H9 (cell line): ENCODE measurements around the gene CUL2. TPM values are rescaled to one million over a fixed set of nuclear protein-coding genes. Genes with fewer than 3 reads are reported as not detected.

ENCODE experiments used
- DNase-seq: peaks from one replicate; pipeline ENCODE4 v3.0.0-alpha.2; 2017
- H2AFZ ChIP-seq: one replicate; pipeline ENCODE4 v1.6.1; 2013; ENCODE audit warnings: mild to moderate bottlenecking, low read length, control low read depth, moderate library complexity
- H2AK5ac ChIP-seq: 2 replicates; pipeline ENCODE4 v1.6.1; 2013; ENCODE audit warnings: low read length, control low read depth, mixed read lengths; ENCODE audit not compliant: insufficient read length
- H2BK120ac ChIP-seq: one replicate; pipeline ENCODE4 v1.6.1; 2013; ENCODE audit warnings: low read depth, mild to moderate bottlenecking, low read length, control low read depth, inconsistent platforms; ENCODE audit not compliant: poor library complexity, severe bottlenecking
- H2BK12ac ChIP-seq: 2 replicates; pipeline ENCODE4 v1.6.1; 2013; ENCODE audit warnings: low read length, control low read depth, mixed read lengths, low read depth; ENCODE audit not compliant: insufficient read length
- H2BK15ac ChIP-seq: 2 replicates; pipeline ENCODE4 v1.6.1; 2013; ENCODE audit warnings: low read depth, low read length, control low read depth
- H2BK20ac ChIP-seq: one replicate; pipeline ENCODE4 v1.6.1; 2013; ENCODE audit warnings: low read depth, mild to moderate bottlenecking, low read length, control low read depth, inconsistent platforms; ENCODE audit not compliant: poor library complexity, severe bottlenecking
- H2BK5ac ChIP-seq: 2 replicates; pipeline ENCODE4 v1.6.1; 2013; ENCODE audit warnings: low read length, control low read depth, mixed read lengths; ENCODE audit not compliant: insufficient read length
- H3K14ac ChIP-seq: 2 replicates; pipeline ENCODE4 v1.6.1; 2013; ENCODE audit warnings: low read length, control low read depth; ENCODE audit not compliant: insufficient read depth
- H3K18ac ChIP-seq: 2 replicates; pipeline ENCODE4 v1.6.1; 2013; ENCODE audit warnings: low read depth, mild to moderate bottlenecking, mixed read lengths, low read length, control low read depth; ENCODE audit not compliant: insufficient read length
- H3K23ac ChIP-seq: 2 replicates; pipeline ENCODE4 v1.6.1; 2013; ENCODE audit warnings: low read length, control low read depth, mixed read lengths, low read depth; ENCODE audit not compliant: insufficient read length
- H3K23me2 ChIP-seq: 2 replicates; pipeline ENCODE4 v1.6.1; 2013; ENCODE audit warnings: low read depth, mild to moderate bottlenecking, mixed read lengths, low read length, control low read depth; ENCODE audit not compliant: insufficient read length, poor library complexity, severe bottlenecking
- H3K27ac ChIP-seq: 2 replicates; pipeline ENCODE4 v1.5.1; 2013; ENCODE audit warnings: low read length, control low read depth, mixed read lengths, low read depth; ENCODE audit not compliant: insufficient read length
- H3K27me3 ChIP-seq: 2 replicates; pipeline ENCODE4 v1.6.1; 2013; ENCODE audit warnings: low read length, control low read depth, inconsistent platforms; ENCODE audit not compliant: insufficient read depth
- H3K4ac ChIP-seq: 2 replicates; pipeline ENCODE4 v1.6.1; 2013; ENCODE audit warnings: low read depth, mild to moderate bottlenecking, control low read depth, inconsistent platforms, low read length, moderate library complexity
- H3K4me1 ChIP-seq: 2 replicates; pipeline ENCODE4 v1.6.1; 2013; ENCODE audit warnings: low read length, control low read depth, inconsistent platforms; ENCODE audit not compliant: insufficient read depth
- H3K4me2 ChIP-seq: 2 replicates; pipeline ENCODE4 v1.6.1; 2013; ENCODE audit warnings: low read length, control low read depth, mixed read lengths; ENCODE audit not compliant: insufficient read length, insufficient read depth
- H3K56ac ChIP-seq: 2 replicates; pipeline ENCODE4 v1.6.1; 2013; ENCODE audit warnings: low read depth, mild to moderate bottlenecking, mixed read lengths, low read length, control low read depth; ENCODE audit not compliant: insufficient read length
- H3K79me1 ChIP-seq: 2 replicates; pipeline ENCODE4 v1.6.1; 2013; ENCODE audit warnings: low read depth, mild to moderate bottlenecking, moderate library complexity, low read length, control low read depth, inconsistent platforms; ENCODE audit not compliant: insufficient read depth, poor library complexity, severe bottlenecking
- H3K79me2 ChIP-seq: 2 replicates; pipeline ENCODE4 v1.6.1; 2013; ENCODE audit warnings: low read length, control low read depth, inconsistent platforms; ENCODE audit not compliant: insufficient read depth
- H3K9ac ChIP-seq: 2 replicates; pipeline ENCODE4 v1.6.1; 2013; ENCODE audit warnings: low read length, control low read depth, mixed read lengths; ENCODE audit not compliant: insufficient read length; ENCODE audit errors: extremely low read depth
- H3K9me3 ChIP-seq: one replicate; pipeline ENCODE4 v1.6.1; 2013; ENCODE audit warnings: low read depth, low read length, inconsistent platforms; ENCODE audit not compliant: control insufficient read depth
- H3T11ph ChIP-seq: one replicate; pipeline ENCODE4 v1.6.1; 2013; ENCODE audit warnings: mild to moderate bottlenecking, low read length, control low read depth, inconsistent platforms
- H4K20me1 ChIP-seq: one replicate; pipeline ENCODE4 v1.6.1; 2013; ENCODE audit not compliant: control insufficient read depth, insufficient read length, insufficient read depth
- H4K5ac ChIP-seq: 2 replicates; pipeline ENCODE4 v1.6.1; 2013; ENCODE audit warnings: low read depth, mild to moderate bottlenecking, mixed read lengths, low read length, control low read depth; ENCODE audit not compliant: insufficient read length
- H4K8ac ChIP-seq: replicated peaks from 2 replicates; pipeline ENCODE4 v1.6.1; 2013; ENCODE audit warnings: low read length, control low read depth, mixed read lengths, low read depth; ENCODE audit not compliant: insufficient read length
- H4K91ac ChIP-seq: 2 replicates; pipeline ENCODE4 v1.6.1; 2013; ENCODE audit warnings: low read depth, mild to moderate bottlenecking, moderate library complexity, mixed read lengths, low read length, control low read depth; ENCODE audit not compliant: insufficient read length
- H3K27ac Mint-ChIP-seq, 3 experiments: 2 replicates in 2 of 3; 3 replicates in 1 of 3; pipeline ENCODE4 v1.8.0; 2020 to 2021; ENCODE audit warnings: mixed read lengths in 3 of 3, mild to moderate bottlenecking in 1 of 3, moderate library complexity in 1 of 3
- H3K27me3 Mint-ChIP-seq: 2 replicates; pipeline ENCODE4 v1.8.0; 2021; ENCODE audit warnings: low read depth, mild to moderate bottlenecking, moderate library complexity, mixed read lengths
- H3K36me3 Mint-ChIP-seq, 3 experiments: 2 replicates in 2 of 3; 3 replicates in 1 of 3; pipeline ENCODE4 v1.8.0; 2020 to 2021; ENCODE audit warnings: low read depth in 3 of 3, mixed read lengths in 3 of 3; ENCODE audit not compliant: insufficient read depth in 1 of 3
- H3K4me1 Mint-ChIP-seq, 2 experiments: 2 replicates each; pipeline ENCODE4 v1.8.0; 2020; ENCODE audit warnings: mixed read lengths in 2 of 2
- H3K4me3 Mint-ChIP-seq, 2 experiments: 2 replicates in 1 of 2; 3 replicates in 1 of 2; pipeline ENCODE4 v1.8.0; 2020 to 2021; ENCODE audit warnings: mild to moderate bottlenecking in 2 of 2, mixed read lengths in 2 of 2, moderate library complexity in 1 of 2
- H3K9me3 Mint-ChIP-seq, 2 experiments: 2 replicates in 1 of 2; 3 replicates in 1 of 2; pipeline ENCODE4 v1.8.0; 2020; ENCODE audit warnings: mild to moderate bottlenecking in 2 of 2, mixed read lengths in 2 of 2, moderate library complexity in 1 of 2
- CTCF ChIP-seq: fragments of 200-600 bp; sonication (generic); conservative IDR thresholded peaks from 3 replicates; pipeline ENCODE4 v1.8.0; 2021; ENCODE audit warnings: antibody characterized with exemption, mild to moderate bottlenecking
- WGBS: extraction: QIAGEN DNeasy Blood & Tissue Kit; methylation state at CpG from one replicate; pipeline ENCODE4 v1.1.7; 2013; ENCODE audit warnings: missing lambda C conversion rate, low lambda C conversion rate, mixed read lengths; ENCODE audit not compliant: insufficient read length; ENCODE audit errors: extremely low coverage; 5-methylcytosine and 5-hydroxymethylcytosine counted together
- total RNA-seq: library from RNA; stranded (reverse); gene quantifications from 2 replicates; pipeline ENCODE4 v1.2.1, GENCODE V29; 2021

The CUL2 gene
- total RNA-seq, 1 experiment from 2014 or later, result 43.3 TPM

GRCh38 chr10:35056133-35056532 lies 34.0 kb downstream of the CUL2 start:
- Histone ChIP-seq H2AK5ac (no peak overlapping the region), H3K9me3 (no peaks in the 10 kb centered on the region), H3K4me1 (peaks cover 3% of the 10 kb centered on the region), H3K9ac (no peak overlapping the region), H4K91ac (no peak overlapping the region), H3K14ac (no peak overlapping the region), H3K23ac (no peak overlapping the region), H3K18ac (no peak overlapping the region), H2BK12ac (no peak overlapping the region), H3K4me2 (no peak overlapping the region), H4K5ac (no peak overlapping the region), H2BK20ac (no peak overlapping the region), H2BK15ac (no peak overlapping the region), H4K20me1 (no peaks in the 10 kb centered on the region), H3K79me1 (no peaks in the 10 kb centered on the region), H3K79me2 (no peaks in the 10 kb centered on the region), H3K27ac (no peak overlapping the region), H3K27me3 (no peaks in the 10 kb centered on the region), H3K56ac (no peak overlapping the region), H3K23me2 (no peaks in the 10 kb centered on the region), H2BK120ac (no peak overlapping the region), H3T11ph (no peak overlapping the region), H2AFZ (no peak overlapping the region), H3K4ac (no peak overlapping the region), H2BK5ac (no peak overlapping the region), H4K8ac (no peak overlapping the region)
- no peak overlapping the region for H3K4me3 Mint-ChIP-seq
- H3K36me3 Mint-ChIP-seq, result peaks cover 10 to 41% (median 32%) of the 10 kb centered on the region in 3 experiments; a peak in 6 of 7 replicates
- no CpG with 5 or more reads among the region's 1 CpG for WGBS
- no peaks in the 10 kb centered on the region for H3K9me3 Mint-ChIP-seq
- peaks cover 10 to 19% of the 10 kb centered on the region in 2 experiments for H3K4me1 Mint-ChIP-seq
- H3K27ac Mint-ChIP-seq, result peak overlapping the region in 1 of 3 experiments; percentile 47; a peak in 1 of 7 replicates
- no peaks in the 10 kb centered on the region for H3K27me3 Mint-ChIP-seq
- DNase-seq, result no peak
- no peak for TF ChIP-seq CTCF
